ENCODE measurements around the gene CTTNBP2.

Gene CTTNBP2

GRCh38 chr7:117901089-117901797 is 28.0 kb upstream of the CTTNBP2 start:
- no peak for TF ChIP-seq CTCF (IDR thresholded peaks at IDR 0.05; ENCODE audit: insufficient read depth, low read depth, low read length, missing control alignments)
- no peak for DNase-seq (ENCODE audit: low read depth)
- H3K4me3 ChIP-seq (ENCODE audit: low read length): no peak overlapping the region

GRCh38 chr7:117896339-117896738 is 23.1 kb upstream of the CTTNBP2 start:
- no peak overlapping the region for H3K4me3 ChIP-seq (ENCODE audit: low read length)
- TF ChIP-seq CTCF (IDR thresholded peaks at IDR 0.05; ENCODE audit: insufficient read depth, low read depth, low read length, missing control alignments): no peak
- DNase-seq (ENCODE audit: low read depth): peak; percentile 56

GRCh38 chr7:117895276-117895675 is 22.0 kb upstream of the CTTNBP2 start:
- peak; percentile 24 for DNase-seq (ENCODE audit: low read depth)
- H3K4me3 ChIP-seq (ENCODE audit: low read length): no peak overlapping the region
- TF ChIP-seq CTCF (IDR thresholded peaks at IDR 0.05; ENCODE audit: insufficient read depth, low read depth, low read length, missing control alignments): no peak

GRCh38 chr7:117894037-117894436 is 20.8 kb upstream of the CTTNBP2 start:
- TF ChIP-seq CTCF (IDR thresholded peaks at IDR 0.05; ENCODE audit: insufficient read depth, low read depth, low read length, missing control alignments): no peak
- H3K4me3 ChIP-seq (ENCODE audit: low read length): no peak overlapping the region
- DNase-seq (ENCODE audit: low read depth): no peak

GRCh38 chr7:117892821-117893220 is 19.6 kb upstream of the CTTNBP2 start:
- DNase-seq (ENCODE audit: low read depth): no peak

GRCh38 chr7:117889611-117890010 is 16.4 kb upstream of the CTTNBP2 start:
- no peak for TF ChIP-seq CTCF (IDR thresholded peaks at IDR 0.05; ENCODE audit: insufficient read depth, low read depth, low read length, missing control alignments)
- no peak for DNase-seq (ENCODE audit: low read depth)
- H3K4me3 ChIP-seq (ENCODE audit: low read length): no peak overlapping the region

More at GRCh38 chr7:117892821-117893220, 19.6 kb upstream of the CTTNBP2 start:
- TF ChIP-seq CTCF (IDR thresholded peaks at IDR 0.05; ENCODE audit: insufficient read depth, low read depth, low read length, missing control alignments): no peak
- no peak overlapping the region for H3K4me3 ChIP-seq (ENCODE audit: low read length)

- no peak for TF ChIP-seq CTCF (IDR thresholded peaks at IDR 0.05; ENCODE audit: insufficient read depth, low read depth, low read length, missing control alignments)
- H3K4me3 ChIP-seq (ENCODE audit: low read length): no peak overlapping the region
- no peak for DNase-seq (ENCODE audit: low read depth)
Observed at GRCh38 chr7:117888627-117889026, 15.4 kb upstream of the CTTNBP2 start.

Measured in epithelial cell of esophagus (primary cell).